Measurements from ENCODE around the gene SPN.
"Not testable (repeated sequence)": the region's sequence is repeated elsewhere in the genome, so short reads cannot be mapped to it uniquely, and the experiment has no call there.

Gene SPN

GRCh38 chr16:29649588-29650494 lies 13.2 kb upstream of the SPN start:
- H3K36me3 ChIP-seq (ENCODE audit: control insufficient read depth, insufficient read depth, low read length): no peaks in the 10 kb centered on the region
- H4K5ac ChIP-seq (ENCODE audit: low read length): no peak overlapping the region
- H3K4me2 ChIP-seq (ENCODE audit: low read length): no peak overlapping the region
- H3K27ac ChIP-seq (ENCODE audit: low read depth, low read length): no peak overlapping the region
- no peak overlapping the region for H2BK120ac ChIP-seq (ENCODE audit: low read depth, low read length)
- H3K56ac ChIP-seq (ENCODE audit: low read length): no peak overlapping the region
- no peak overlapping the region for H2AK5ac ChIP-seq (ENCODE audit: low read length)
- no CpG with 5 or more reads among the region's 9 CpGs for WGBS (ENCODE audit: extremely low coverage, insufficient coverage, low lambda C conversion rate)
- no peak for DNase-seq
- no peaks in the 10 kb centered on the region for H3K27me3 ChIP-seq (ENCODE audit: insufficient read depth, low read length, poor library complexity)
- no peak overlapping the region for H4K8ac ChIP-seq (ENCODE audit: low read depth, low read length)
- H3K4ac ChIP-seq (ENCODE audit: low read depth, low read length): no peak overlapping the region
- no peaks in the 10 kb centered on the region for H3K79me1 ChIP-seq (ENCODE audit: low read length)
- H3K18ac ChIP-seq (ENCODE audit: low read length): no peak overlapping the region
- H2BK5ac ChIP-seq (ENCODE audit: low read length): no peak overlapping the region
- no peaks in the 10 kb centered on the region for H3K79me2 ChIP-seq (ENCODE audit: control insufficient read depth, insufficient read depth, low read length)
- no peak overlapping the region for H2BK15ac ChIP-seq (replicated peaks; ENCODE audit: low read depth)
- no peaks in the 10 kb centered on the region for H3K4me1 ChIP-seq (ENCODE audit: control insufficient read depth, low read depth, low read length)
- no peak overlapping the region for H3K23ac ChIP-seq (ENCODE audit: low read length)
- H3K9ac ChIP-seq (ENCODE audit: low read length): no peak overlapping the region
- no peak overlapping the region for H3K4me3 ChIP-seq (ENCODE audit: low read length)

DNA sequence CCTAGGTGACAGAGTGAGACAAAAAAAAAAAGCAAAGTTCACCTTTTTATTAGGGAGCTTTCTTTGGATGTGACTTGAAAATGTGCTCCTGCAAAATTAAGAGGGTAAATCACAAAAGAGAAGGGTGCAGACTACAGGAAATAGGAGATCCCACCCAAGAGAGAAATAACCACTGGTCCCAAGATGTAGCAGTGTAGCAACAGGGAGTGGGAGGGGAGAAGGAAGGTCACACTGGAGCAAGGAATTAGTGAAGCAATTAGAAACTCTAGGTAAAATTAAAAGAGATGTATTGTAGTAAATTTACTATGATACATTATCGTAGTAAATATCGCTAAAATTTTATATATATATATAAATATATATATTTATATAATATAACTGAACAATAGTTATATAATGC lies 12.3 kb upstream of the SPN start:
- no peak overlapping the region for H2BK120ac ChIP-seq (ENCODE audit: low read depth, low read length)
- no peak for DNase-seq
- H3K23ac ChIP-seq (ENCODE audit: low read length): no peak overlapping the region
- H3K4me2 ChIP-seq (ENCODE audit: low read length): no peak overlapping the region
- H2BK15ac ChIP-seq (replicated peaks; ENCODE audit: low read depth): no peak overlapping the region
- H3K9ac ChIP-seq (ENCODE audit: low read length): no peak overlapping the region
- H3K27ac ChIP-seq (ENCODE audit: low read depth, low read length): no peak overlapping the region
- no peak overlapping the region for H3K56ac ChIP-seq (ENCODE audit: low read length)
- no CpG with 5 or more reads among the region's 2 CpGs for WGBS (ENCODE audit: extremely low coverage, insufficient coverage, low lambda C conversion rate)
- no peaks in the 10 kb centered on the region for H3K79me2 ChIP-seq (ENCODE audit: control insufficient read depth, insufficient read depth, low read length)
- H3K36me3 ChIP-seq (ENCODE audit: control insufficient read depth, insufficient read depth, low read length): no peaks in the 10 kb centered on the region
- H4K8ac ChIP-seq (ENCODE audit: low read depth, low read length): no peak overlapping the region
- H3K18ac ChIP-seq (ENCODE audit: low read length): no peak overlapping the region
- no peaks in the 10 kb centered on the region for H3K4me1 ChIP-seq (ENCODE audit: control insufficient read depth, low read depth, low read length)
- no peak overlapping the region for H4K5ac ChIP-seq (ENCODE audit: low read length)
- no peaks in the 10 kb centered on the region for H3K27me3 ChIP-seq (ENCODE audit: insufficient read depth, low read length, poor library complexity)
- H2AK5ac ChIP-seq (ENCODE audit: low read length): no peak overlapping the region
- H2BK5ac ChIP-seq (ENCODE audit: low read length): no peak overlapping the region
- no peak overlapping the region for H3K4me3 ChIP-seq (ENCODE audit: low read length)
- H3K79me1 ChIP-seq (ENCODE audit: low read length): no peaks in the 10 kb centered on the region
- no peak overlapping the region for H3K4ac ChIP-seq (ENCODE audit: low read depth, low read length)

- DNase-seq: no peak
- H3K27ac ChIP-seq (ENCODE audit: low read depth, low read length): no peak overlapping the region
- no peak overlapping the region for H4K5ac ChIP-seq (ENCODE audit: low read length)
- H4K8ac ChIP-seq (ENCODE audit: low read depth, low read length): no peak overlapping the region
- no peaks in the 10 kb centered on the region for H3K36me3 ChIP-seq (ENCODE audit: control insufficient read depth, insufficient read depth, low read length)
- H3K79me2 ChIP-seq (ENCODE audit: control insufficient read depth, insufficient read depth, low read length): no peaks in the 10 kb centered on the region
- no peak overlapping the region for H3K4ac ChIP-seq (ENCODE audit: low read depth, low read length)
- no peak overlapping the region for H3K4me2 ChIP-seq (ENCODE audit: low read length)
- H2BK120ac ChIP-seq (ENCODE audit: low read depth, low read length): no peak overlapping the region
- H3K56ac ChIP-seq (ENCODE audit: low read length): no peak overlapping the region
- no peak overlapping the region for H2BK15ac ChIP-seq (replicated peaks; ENCODE audit: low read depth)
- no peak overlapping the region for H3K18ac ChIP-seq (ENCODE audit: low read length)
- no peak overlapping the region for H2AK5ac ChIP-seq (ENCODE audit: low read length)
- H3K4me1 ChIP-seq (ENCODE audit: control insufficient read depth, low read depth, low read length): no peaks in the 10 kb centered on the region
- no peaks in the 10 kb centered on the region for H3K79me1 ChIP-seq (ENCODE audit: low read length)
- no peak overlapping the region for H3K9ac ChIP-seq (ENCODE audit: low read length)
- WGBS (ENCODE audit: extremely low coverage, insufficient coverage, low lambda C conversion rate): no CpG with 5 or more reads among the region's 2 CpGs
- H3K23ac ChIP-seq (ENCODE audit: low read length): no peak overlapping the region
- no peak overlapping the region for H3K4me3 ChIP-seq (ENCODE audit: low read length)
- H3K27me3 ChIP-seq (ENCODE audit: insufficient read depth, low read length, poor library complexity): no peaks in the 10 kb centered on the region
- no peak overlapping the region for H2BK5ac ChIP-seq (ENCODE audit: low read length)
Observed at GRCh38 chr16:29651774-29652349, 11.2 kb upstream of the SPN start.

DNA sequence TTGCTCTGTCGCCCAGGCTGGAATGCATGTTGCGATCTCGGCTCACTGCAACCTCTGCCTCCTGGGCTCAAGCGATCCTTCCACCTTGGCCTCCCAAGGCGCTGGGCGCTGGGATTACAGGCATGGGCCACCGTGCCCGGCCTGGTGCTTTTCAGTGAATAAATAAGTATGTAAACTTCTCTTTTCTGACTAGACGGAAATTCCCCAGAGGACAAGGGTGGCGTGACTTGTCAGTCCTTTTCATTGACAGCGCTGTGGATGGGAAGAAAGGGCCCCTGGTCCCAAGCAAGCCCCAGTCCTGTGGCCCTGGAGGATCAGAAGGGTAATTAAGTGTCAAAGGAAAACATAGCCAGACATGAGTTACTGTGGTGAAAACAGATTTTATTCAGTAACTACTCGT lies 9.6 kb upstream of the SPN start:
- no peak for DNase-seq
- no peak overlapping the region for H3K56ac ChIP-seq (ENCODE audit: low read length)
- WGBS (ENCODE audit: extremely low coverage, insufficient coverage, low lambda C conversion rate): no CpG with 5 or more reads among the region's 12 CpGs

DNA sequence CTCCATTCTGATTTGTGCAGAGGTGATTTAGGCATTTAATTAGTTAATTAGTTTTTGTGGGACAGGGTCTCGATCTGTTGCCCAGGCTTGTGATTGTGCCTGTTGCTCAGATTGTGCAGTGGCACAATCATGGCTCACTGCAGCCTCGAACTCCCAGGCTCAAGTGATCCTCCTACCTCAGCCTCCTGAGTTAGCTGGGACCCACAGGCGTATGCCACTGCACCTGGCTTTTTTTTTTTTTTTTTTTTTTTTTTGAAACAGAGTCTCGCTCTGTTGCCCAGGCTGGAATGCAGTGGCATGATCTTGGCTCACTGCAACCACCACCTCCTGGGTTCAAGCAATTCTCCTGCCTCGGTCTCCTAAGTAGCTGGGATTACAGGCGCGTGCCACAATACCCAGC lies 9.2 kb upstream of the SPN start:
- not testable (repeated sequence) for H3K79me2 ChIP-seq (ENCODE audit: control insufficient read depth, insufficient read depth, low read length); H3K27me3 ChIP-seq (ENCODE audit: insufficient read depth, low read length, poor library complexity); H3K23ac ChIP-seq (ENCODE audit: low read length); DNase-seq; H3K56ac ChIP-seq (ENCODE audit: low read length); H2AK5ac ChIP-seq (ENCODE audit: low read length); H3K36me3 ChIP-seq (ENCODE audit: control insufficient read depth, insufficient read depth, low read length); H3K27ac ChIP-seq (ENCODE audit: low read depth, low read length); H4K5ac ChIP-seq (ENCODE audit: low read length); H3K9ac ChIP-seq (ENCODE audit: low read length); H3K4ac ChIP-seq (ENCODE audit: low read depth, low read length); H2BK120ac ChIP-seq (ENCODE audit: low read depth, low read length); H3K4me3 ChIP-seq (ENCODE audit: low read length); H3K18ac ChIP-seq (ENCODE audit: low read length); H2BK15ac ChIP-seq (replicated peaks; ENCODE audit: low read depth); H3K79me1 ChIP-seq (ENCODE audit: low read length); H3K4me1 ChIP-seq (ENCODE audit: control insufficient read depth, low read depth, low read length); H2BK5ac ChIP-seq (ENCODE audit: low read length); H3K4me2 ChIP-seq (ENCODE audit: low read length); H4K8ac ChIP-seq (ENCODE audit: low read depth, low read length)
- no CpG with 5 or more reads among the region's 7 CpGs for WGBS (ENCODE audit: extremely low coverage, insufficient coverage, low lambda C conversion rate)

More for the DNA sequence above, 9.6 kb upstream of the SPN start:
- no peak overlapping the region for H4K8ac ChIP-seq (ENCODE audit: low read depth, low read length)
- H3K9ac ChIP-seq (ENCODE audit: low read length): no peak overlapping the region
- H3K4me2 ChIP-seq (ENCODE audit: low read length): no peak overlapping the region
- no peaks in the 10 kb centered on the region for H3K36me3 ChIP-seq (ENCODE audit: control insufficient read depth, insufficient read depth, low read length)
- H2BK5ac ChIP-seq (ENCODE audit: low read length): no peak overlapping the region
- no peaks in the 10 kb centered on the region for H3K79me2 ChIP-seq (ENCODE audit: control insufficient read depth, insufficient read depth, low read length)
- H2AK5ac ChIP-seq (ENCODE audit: low read length): no peak overlapping the region
- no peak overlapping the region for H3K4me3 ChIP-seq (ENCODE audit: low read length)
- H2BK15ac ChIP-seq (replicated peaks; ENCODE audit: low read depth): no peak overlapping the region
- H4K5ac ChIP-seq (ENCODE audit: low read length): no peak overlapping the region
- H3K79me1 ChIP-seq (ENCODE audit: low read length): no peaks in the 10 kb centered on the region
- no peaks in the 10 kb centered on the region for H3K4me1 ChIP-seq (ENCODE audit: control insufficient read depth, low read depth, low read length)
- H3K18ac ChIP-seq (ENCODE audit: low read length): no peak overlapping the region
- no peak overlapping the region for H2BK120ac ChIP-seq (ENCODE audit: low read depth, low read length)
- no peaks in the 10 kb centered on the region for H3K27me3 ChIP-seq (ENCODE audit: insufficient read depth, low read length, poor library complexity)
- H3K27ac ChIP-seq (ENCODE audit: low read depth, low read length): no peak overlapping the region
- H3K4ac ChIP-seq (ENCODE audit: low read depth, low read length): no peak overlapping the region
- H3K23ac ChIP-seq (ENCODE audit: low read length): no peak overlapping the region

Data from mesendoderm (in vitro differentiated cells).